Measurements from ENCODE around the gene UGCG. TPM values are rescaled to one million over a fixed set of nuclear protein-coding genes. Genes with fewer than 3 reads are reported as not detected.

The UGCG gene
- total and polyA plus RNA-seq, 10 of the 15 experiments (the other 5 are each of a cell fraction or from before 2014, with no cell fraction given), result 21.7 to 96.6 (median 48.9) TPM

DNA sequence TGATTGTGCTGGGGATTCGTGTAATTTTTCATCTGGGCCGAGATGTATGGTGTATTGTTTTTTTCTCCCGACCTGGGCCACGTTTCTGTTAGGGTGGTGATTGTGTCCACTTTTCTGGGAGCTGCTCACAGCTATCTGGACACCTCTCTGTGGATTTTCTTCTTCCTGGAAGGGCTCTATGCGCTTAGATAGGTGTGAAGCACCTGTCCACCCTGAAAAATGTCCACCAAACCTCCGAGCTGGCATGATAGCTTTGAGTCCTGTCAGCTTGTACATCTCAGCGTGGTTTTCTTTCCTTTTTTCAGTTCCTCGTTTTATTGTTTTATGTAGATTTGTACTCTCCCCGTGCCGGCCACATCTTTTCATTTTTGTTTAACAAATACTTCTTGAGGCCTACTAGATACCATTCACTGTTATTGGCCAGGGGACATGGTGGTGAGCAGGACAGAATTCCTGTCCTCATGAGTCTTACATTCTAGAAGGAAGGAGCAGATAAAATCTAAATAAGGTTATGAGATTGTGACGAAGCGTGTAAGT, 1.1 kb downstream of the UGCG start (continued):
- no peak for TF ChIP-seq PAX5 (IDR thresholded peaks at IDR 0.05; ENCODE audit: borderline replicate concordance, low read depth, low read length)
- peak; percentile 79 for TF ChIP-seq RUNX3 (IDR thresholded peaks at IDR 0.05; ENCODE audit: low read length)
- peak; percentile 70 for TF ChIP-seq SIN3A (IDR thresholded peaks at IDR 0.05; ENCODE audit: low read depth, low read length)
- TF ChIP-seq DPF2 (IDR thresholded peaks at IDR 0.05), result peak; percentile 51; the same call in 1 of the 2 replicates
- TF ChIP-seq, protein P1, sequence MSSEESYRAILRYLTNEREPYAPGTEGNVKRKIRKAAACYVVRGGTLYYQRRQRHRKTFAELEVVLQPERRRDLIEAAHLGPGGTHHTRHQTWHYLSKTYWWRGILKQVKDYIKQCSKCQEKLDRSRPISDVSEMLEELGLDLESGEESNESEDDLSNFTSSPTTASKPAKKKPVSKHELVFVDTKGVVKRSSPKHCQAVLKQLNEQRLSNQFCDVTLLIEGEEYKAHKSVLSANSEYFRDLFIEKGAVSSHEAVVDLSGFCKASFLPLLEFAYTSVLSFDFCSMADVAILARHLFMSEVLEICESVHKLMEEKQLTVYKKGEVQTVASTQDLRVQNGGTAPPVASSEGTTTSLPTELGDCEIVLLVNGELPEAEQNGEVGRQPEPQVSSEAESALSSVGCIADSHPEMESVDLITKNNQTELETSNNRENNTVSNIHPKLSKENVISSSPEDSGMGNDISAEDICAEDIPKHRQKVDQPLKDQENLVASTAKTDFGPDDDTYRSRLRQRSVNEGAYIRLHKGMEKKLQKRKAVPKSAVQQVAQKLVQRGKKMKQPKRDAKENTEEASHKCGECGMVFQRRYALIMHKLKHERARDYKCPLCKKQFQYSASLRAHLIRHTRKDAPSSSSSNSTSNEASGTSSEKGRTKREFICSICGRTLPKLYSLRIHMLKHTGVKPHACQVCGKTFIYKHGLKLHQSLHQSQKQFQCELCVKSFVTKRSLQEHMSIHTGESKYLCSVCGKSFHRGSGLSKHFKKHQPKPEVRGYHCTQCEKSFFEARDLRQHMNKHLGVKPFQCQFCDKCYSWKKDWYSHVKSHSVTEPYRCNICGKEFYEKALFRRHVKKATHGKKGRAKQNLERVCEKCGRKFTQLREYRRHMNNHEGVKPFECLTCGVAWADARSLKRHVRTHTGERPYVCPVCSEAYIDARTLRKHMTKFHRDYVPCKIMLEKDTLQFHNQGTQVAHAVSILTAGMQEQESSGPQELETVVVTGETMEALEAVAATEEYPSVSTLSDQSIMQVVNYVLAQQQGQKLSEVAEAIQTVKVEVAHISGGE (CRISPR knock-in tag; IDR thresholded peaks at IDR 0.05), result no peak
- TF ChIP-seq, protein P2, sequence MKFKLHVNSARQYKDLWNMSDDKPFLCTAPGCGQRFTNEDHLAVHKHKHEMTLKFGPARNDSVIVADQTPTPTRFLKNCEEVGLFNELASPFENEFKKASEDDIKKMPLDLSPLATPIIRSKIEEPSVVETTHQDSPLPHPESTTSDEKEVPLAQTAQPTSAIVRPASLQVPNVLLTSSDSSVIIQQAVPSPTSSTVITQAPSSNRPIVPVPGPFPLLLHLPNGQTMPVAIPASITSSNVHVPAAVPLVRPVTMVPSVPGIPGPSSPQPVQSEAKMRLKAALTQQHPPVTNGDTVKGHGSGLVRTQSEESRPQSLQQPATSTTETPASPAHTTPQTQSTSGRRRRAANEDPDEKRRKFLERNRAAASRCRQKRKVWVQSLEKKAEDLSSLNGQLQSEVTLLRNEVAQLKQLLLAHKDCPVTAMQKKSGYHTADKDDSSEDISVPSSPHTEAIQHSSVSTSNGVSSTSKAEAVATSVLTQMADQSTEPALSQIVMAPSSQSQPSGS (IDR thresholded peaks at IDR 0.05; ENCODE audit: low read length), result 0 out of 2 replicates have a peak, but pooled peaks have one; percentile 64
- TF ChIP-seq ZBED1 (IDR thresholded peaks at IDR 0.05; ENCODE audit: borderline replicate concordance), result no peak
- peak; percentile 20; the same call in 1 of the 2 replicates for TF ChIP-seq TCF7 (IDR thresholded peaks at IDR 0.05; ENCODE audit: borderline replicate concordance)
- peak; percentile 52; the same call in 1 of the 2 replicates for TF ChIP-seq SMAD5 (IDR thresholded peaks at IDR 0.05; ENCODE audit: low read depth)
- TF ChIP-seq, protein P3, sequence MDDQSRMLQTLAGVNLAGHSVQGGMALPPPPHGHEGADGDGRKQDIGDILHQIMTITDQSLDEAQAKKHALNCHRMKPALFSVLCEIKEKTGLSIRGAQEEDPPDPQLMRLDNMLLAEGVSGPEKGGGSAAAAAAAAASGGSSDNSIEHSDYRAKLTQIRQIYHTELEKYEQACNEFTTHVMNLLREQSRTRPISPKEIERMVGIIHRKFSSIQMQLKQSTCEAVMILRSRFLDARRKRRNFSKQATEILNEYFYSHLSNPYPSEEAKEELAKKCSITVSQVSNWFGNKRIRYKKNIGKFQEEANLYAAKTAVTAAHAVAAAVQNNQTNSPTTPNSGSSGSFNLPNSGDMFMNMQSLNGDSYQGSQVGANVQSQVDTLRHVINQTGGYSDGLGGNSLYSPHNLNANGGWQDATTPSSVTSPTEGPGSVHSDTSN (IDR thresholded peaks at IDR 0.05; ENCODE audit: insufficient replicate concordance, low read depth, low read length), result peak; percentile 72
- TF ChIP-seq, protein P4, sequence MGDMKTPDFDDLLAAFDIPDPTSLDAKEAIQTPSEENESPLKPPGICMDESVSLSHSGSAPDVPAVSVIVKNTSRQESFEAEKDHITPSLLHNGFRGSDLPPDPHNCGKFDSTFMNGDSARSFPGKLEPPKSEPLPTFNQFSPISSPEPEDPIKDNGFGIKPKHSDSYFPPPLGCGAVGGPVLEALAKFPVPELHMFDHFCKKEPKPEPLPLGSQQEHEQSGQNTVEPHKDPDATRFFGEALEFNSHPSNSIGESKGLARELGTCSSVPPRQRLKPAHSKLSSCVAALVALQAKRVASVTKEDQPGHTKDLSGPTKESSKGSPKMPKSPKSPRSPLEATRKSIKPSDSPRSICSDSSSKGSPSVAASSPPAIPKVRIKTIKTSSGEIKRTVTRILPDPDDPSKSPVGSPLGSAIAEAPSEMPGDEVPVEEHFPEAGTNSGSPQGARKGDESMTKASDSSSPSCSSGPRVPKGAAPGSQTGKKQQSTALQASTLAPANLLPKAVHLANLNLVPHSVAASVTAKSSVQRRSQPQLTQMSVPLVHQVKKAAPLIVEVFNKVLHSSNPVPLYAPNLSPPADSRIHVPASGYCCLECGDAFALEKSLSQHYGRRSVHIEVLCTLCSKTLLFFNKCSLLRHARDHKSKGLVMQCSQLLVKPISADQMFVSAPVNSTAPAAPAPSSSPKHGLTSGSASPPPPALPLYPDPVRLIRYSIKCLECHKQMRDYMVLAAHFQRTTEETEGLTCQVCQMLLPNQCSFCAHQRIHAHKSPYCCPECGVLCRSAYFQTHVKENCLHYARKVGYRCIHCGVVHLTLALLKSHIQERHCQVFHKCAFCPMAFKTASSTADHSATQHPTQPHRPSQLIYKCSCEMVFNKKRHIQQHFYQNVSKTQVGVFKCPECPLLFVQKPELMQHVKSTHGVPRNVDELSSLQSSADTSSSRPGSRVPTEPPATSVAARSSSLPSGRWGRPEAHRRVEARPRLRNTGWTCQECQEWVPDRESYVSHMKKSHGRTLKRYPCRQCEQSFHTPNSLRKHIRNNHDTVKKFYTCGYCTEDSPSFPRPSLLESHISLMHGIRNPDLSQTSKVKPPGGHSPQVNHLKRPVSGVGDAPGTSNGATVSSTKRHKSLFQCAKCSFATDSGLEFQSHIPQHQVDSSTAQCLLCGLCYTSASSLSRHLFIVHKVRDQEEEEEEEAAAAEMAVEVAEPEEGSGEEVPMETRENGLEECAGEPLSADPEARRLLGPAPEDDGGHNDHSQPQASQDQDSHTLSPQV (IDR thresholded peaks at IDR 0.05), result no peak
- peak in 1 of 2 experiments; percentile 7; a peak in 1 of 4 replicates for TF ChIP-seq ETV6 (conservative IDR thresholded peaks at IDR 0.05 in 1 of 2, IDR thresholded peaks at IDR 0.05 in 1 of 2; ENCODE audit: borderline replicate concordance in 1 of 2, low read depth in 1 of 2)
- TF ChIP-seq POLR2AphosphoS5 (IDR thresholded peaks at IDR 0.05; ENCODE audit: low read length), result peak; percentile 45; the same call in 1 of the 2 replicates
- 0 out of 2 replicates have a peak, but pooled peaks have one; percentile 18 for TF ChIP-seq BCL11A (IDR thresholded peaks at IDR 0.05; ENCODE audit: low read depth, low read length)
- 0 out of 2 replicates have a peak, but pooled peaks have one; percentile 39 for TF ChIP-seq ZNF217 (IDR thresholded peaks at IDR 0.05)
- peak; percentile 32; the same call in 1 of the 2 replicates for TF ChIP-seq TAF1 (IDR thresholded peaks at IDR 0.05; ENCODE audit: borderline replicate concordance, low read depth, low read length)
- peak; percentile 82; the same call in 1 of the 2 replicates for TF ChIP-seq RCOR1 (conservative IDR thresholded peaks at IDR 0.05; ENCODE audit: low read depth, low read length)
- TF ChIP-seq BRCA1 (IDR thresholded peaks at IDR 0.05; ENCODE audit: low read depth, low read length), result no peak

All from GM12878 (cell line).